Smooth muscle cell (in vitro differentiated cells): ENCODE results near the gene EFHD1. TPM values are rescaled to one million over a fixed set of nuclear protein-coding genes. Genes with fewer than 3 reads are reported as not detected.
A peak's percentile ranks its signal among the peaks of the same experiment; 100 is the strongest.

Source experiments
- DNase-seq: peaks from one replicate; lab custom pipeline; 2025; ENCODE audit not compliant: unreplicated experiment; lab: John Stamatoyannopoulos, UW
- H2AFZ ChIP-seq: fragments of 200-600 bp; sonication (generic); 2 replicates; pipeline ENCODE4 v1.6.0; 2016; ENCODE audit warnings: antibody characterized with exemption, low read depth, mild to moderate bottlenecking
- H3F3A ChIP-seq: fragments of 200-600 bp; sonication (generic); 2 replicates; pipeline ENCODE4 v1.6.0; 2017; ENCODE audit warnings: antibody characterized with exemption, low read depth
- H3K27ac ChIP-seq: fragments of 200-600 bp; sonication (generic); 2 replicates; pipeline ENCODE4 v1.5.1; 2016; ENCODE audit warnings: low read depth, mild to moderate bottlenecking
- H3K27me3 ChIP-seq: fragments of 200-600 bp; sonication (generic); 2 replicates; pipeline ENCODE4 v1.6.1; 2016; ENCODE audit warnings: low read depth, mild to moderate bottlenecking
- H3K36me3 ChIP-seq: fragments of 200-600 bp; sonication (generic); 2 replicates; pipeline ENCODE4 v1.5.1; 2016; ENCODE audit warnings: low read depth
- H3K4me1 ChIP-seq: fragments of 200-600 bp; sonication (generic); 2 replicates; pipeline ENCODE4 v1.5.1; 2016; ENCODE audit warnings: low read depth
- H3K4me2 ChIP-seq: fragments of 200-600 bp; sonication (generic); 2 replicates; pipeline ENCODE4 v1.6.0; 2016; ENCODE audit warnings: mild to moderate bottlenecking
- H3K4me3 ChIP-seq: fragments of 200-600 bp; sonication (generic); 2 replicates; pipeline ENCODE4 v1.5.1; 2016; ENCODE audit warnings: mild to moderate bottlenecking
- H3K79me2 ChIP-seq: fragments of 200-600 bp; sonication (generic); 2 replicates; pipeline ENCODE4 v1.6.0; 2016; ENCODE audit warnings: low read depth, mild to moderate bottlenecking
- H3K9ac ChIP-seq: fragments of 200-600 bp; sonication (generic); 2 replicates; pipeline ENCODE4 v1.6.0; 2016; ENCODE audit warnings: low read depth
- H3K9me3 ChIP-seq: fragments of 200-600 bp; sonication (generic); replicated peaks from 2 replicates; pipeline ENCODE4 v1.5.1; 2016; ENCODE audit warnings: low read depth
- H4K20me1 ChIP-seq: fragments of 200-600 bp; sonication (generic); 2 replicates; pipeline ENCODE4 v1.6.0; 2016; ENCODE audit warnings: low read depth
- WGBS: methylation state at CpG from one replicate; pipeline ENCODE4 v1.1.7; 2016; ENCODE audit warnings: low lambda C conversion rate; 5-methylcytosine and 5-hydroxymethylcytosine counted together
- polyA plus RNA-seq: library from polyadenylated mRNA; unstranded; fragments of >200 nt; fragmentation: Nextera tagmentation; extraction: Ambion mirVana; gene quantifications from 2 replicates; pipeline ENCODE4 v1.2.1, GENCODE V29; 2016
- total RNA-seq: library from RNA; depleted of rRNA; stranded (reverse); fragments of >200 nt; gene quantifications from 2 replicates; pipeline ENCODE4 v1.2.3, GENCODE V29; 2014
- TF ChIP-seq, protein P1 (sequence below): fragments of 200-600 bp; sonication (generic); IDR thresholded peaks from 2 replicates; pipeline ENCODE4 v1.5.1; 2017; ENCODE audit warnings: borderline replicate concordance, mild to moderate bottlenecking, antibody characterized with exemption; ENCODE audit not compliant: insufficient read depth, poor library complexity, severe bottlenecking

EFHD1 gene, protein sequence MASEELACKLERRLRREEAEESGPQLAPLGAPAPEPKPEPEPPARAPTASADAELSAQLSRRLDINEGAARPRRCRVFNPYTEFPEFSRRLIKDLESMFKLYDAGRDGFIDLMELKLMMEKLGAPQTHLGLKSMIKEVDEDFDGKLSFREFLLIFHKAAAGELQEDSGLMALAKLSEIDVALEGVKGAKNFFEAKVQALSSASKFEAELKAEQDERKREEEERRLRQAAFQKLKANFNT
- total RNA-seq = 6.4 and 7.7 TPM in 2 replicates
- polyA plus RNA-seq = 19.2 and 25.1 TPM in 2 replicates

DNA sequence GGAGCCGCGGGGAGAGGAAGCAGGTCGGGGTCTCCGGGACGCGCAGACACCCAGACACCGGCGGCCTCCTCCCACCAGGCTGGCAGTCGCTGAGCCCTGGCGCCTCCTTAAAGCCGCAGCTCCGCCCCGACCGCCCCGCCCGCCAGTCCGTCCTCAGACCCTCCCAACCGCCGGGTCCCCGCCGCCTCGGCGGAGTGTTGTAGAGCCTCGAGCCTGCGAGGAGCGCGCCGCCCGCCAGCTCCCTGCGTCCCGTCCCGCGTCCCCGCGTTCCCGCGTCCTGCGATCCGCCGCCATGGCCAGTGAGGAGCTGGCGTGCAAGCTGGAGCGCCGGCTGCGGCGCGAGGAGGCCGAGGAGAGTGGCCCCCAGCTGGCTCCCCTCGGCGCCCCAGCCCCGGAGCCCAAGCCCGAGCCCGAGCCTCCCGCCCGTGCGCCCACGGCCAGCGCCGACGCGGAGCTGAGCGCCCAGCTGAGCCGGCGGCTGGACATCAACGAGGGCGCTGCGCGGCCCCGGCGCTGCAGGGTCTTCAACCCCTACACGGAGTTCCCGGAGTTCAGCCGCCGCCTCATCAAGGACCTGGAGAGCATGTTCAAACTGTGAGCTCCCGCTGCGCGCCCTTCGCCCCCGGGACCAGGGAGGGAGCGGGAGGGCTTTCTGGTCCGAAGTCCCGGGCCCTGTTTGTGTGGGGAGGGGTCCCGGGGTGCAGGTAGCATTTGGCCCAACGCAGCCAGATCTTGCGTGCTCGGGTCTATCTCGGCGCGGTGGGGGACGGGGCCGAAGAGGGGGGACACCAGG, at the start of gene EFHD1:
TSS of gene EFHD1 (plus strand) at position 192 of the 793 bp plus-strand sequence. CDS start at position 293, 101 bp downstream.
- H3K4me3 ChIP-seq = peak within 1 kb of the TSS; percentile 81
- H3K4me2 ChIP-seq = peak within 1 kb of the TSS; percentile 95
- TF ChIP-seq, protein P1, sequence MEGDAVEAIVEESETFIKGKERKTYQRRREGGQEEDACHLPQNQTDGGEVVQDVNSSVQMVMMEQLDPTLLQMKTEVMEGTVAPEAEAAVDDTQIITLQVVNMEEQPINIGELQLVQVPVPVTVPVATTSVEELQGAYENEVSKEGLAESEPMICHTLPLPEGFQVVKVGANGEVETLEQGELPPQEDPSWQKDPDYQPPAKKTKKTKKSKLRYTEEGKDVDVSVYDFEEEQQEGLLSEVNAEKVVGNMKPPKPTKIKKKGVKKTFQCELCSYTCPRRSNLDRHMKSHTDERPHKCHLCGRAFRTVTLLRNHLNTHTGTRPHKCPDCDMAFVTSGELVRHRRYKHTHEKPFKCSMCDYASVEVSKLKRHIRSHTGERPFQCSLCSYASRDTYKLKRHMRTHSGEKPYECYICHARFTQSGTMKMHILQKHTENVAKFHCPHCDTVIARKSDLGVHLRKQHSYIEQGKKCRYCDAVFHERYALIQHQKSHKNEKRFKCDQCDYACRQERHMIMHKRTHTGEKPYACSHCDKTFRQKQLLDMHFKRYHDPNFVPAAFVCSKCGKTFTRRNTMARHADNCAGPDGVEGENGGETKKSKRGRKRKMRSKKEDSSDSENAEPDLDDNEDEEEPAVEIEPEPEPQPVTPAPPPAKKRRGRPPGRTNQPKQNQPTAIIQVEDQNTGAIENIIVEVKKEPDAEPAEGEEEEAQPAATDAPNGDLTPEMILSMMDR = no peak
- DNase-seq = peak; percentile 60
- H3K9ac ChIP-seq = peak within 1 kb of the TSS; percentile 86
- WGBS = 1% methylated on average over 84 of the region's 90 CpGs
- no peaks in the 10 kb centered on the region for H3K9me3 ChIP-seq
- peaks cover 2% of the 10 kb centered on the region for H3K4me1 ChIP-seq
- H4K20me1 ChIP-seq = no peaks in the 10 kb centered on the region
- H2AFZ ChIP-seq = peak within 1 kb of the TSS; percentile 99
- no peaks in the 10 kb centered on the region for H3K27me3 ChIP-seq
- H3K27ac ChIP-seq = peak within 1 kb of the TSS; percentile 70
- H3K79me2 ChIP-seq = no peaks in the 10 kb centered on the region
- no peaks in the 10 kb centered on the region for H3F3A ChIP-seq
- no peaks in the 10 kb centered on the region for H3K36me3 ChIP-seq

DNA sequence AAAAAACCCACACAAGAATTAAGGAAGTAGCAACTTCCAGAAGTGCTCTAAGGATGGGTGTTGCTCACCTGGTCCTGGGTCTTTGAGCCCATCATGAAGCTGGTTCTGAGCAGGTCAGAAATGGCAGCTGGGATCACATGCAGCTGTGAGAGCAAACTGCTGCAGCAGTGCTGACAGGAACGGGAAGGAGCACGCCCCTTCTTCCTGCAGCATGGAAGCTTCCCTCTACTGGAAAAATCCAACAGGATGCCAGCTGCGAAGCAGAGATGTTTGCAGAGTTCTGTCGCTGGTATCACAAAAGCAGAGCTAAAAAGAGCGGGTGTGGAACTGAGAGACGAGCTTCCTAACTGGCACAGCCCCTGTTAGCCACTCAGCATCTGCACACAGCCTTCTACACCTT, 49.2 kb upstream of the EFHD1 start:
- no peaks in the 10 kb centered on the region for H4K20me1 ChIP-seq
- H3K36me3 ChIP-seq = no peaks in the 10 kb centered on the region
- H3K27me3 ChIP-seq = no peaks in the 10 kb centered on the region
- no peak for DNase-seq
- no peak overlapping the region for H3K9ac ChIP-seq
- no peaks in the 10 kb centered on the region for H3K4me1 ChIP-seq
- WGBS = 90% methylated on average over 6 of the region's 6 CpGs
- no peak overlapping the region for H3K27ac ChIP-seq
- no peak overlapping the region for H3K4me2 ChIP-seq
- TF ChIP-seq, protein P1 = no peak
- no peaks in the 10 kb centered on the region for H3K9me3 ChIP-seq
- no peaks in the 10 kb centered on the region for H3F3A ChIP-seq
- no peak overlapping the region for H3K4me3 ChIP-seq
- H2AFZ ChIP-seq = no peak overlapping the region
- H3K79me2 ChIP-seq = no peaks in the 10 kb centered on the region

DNA sequence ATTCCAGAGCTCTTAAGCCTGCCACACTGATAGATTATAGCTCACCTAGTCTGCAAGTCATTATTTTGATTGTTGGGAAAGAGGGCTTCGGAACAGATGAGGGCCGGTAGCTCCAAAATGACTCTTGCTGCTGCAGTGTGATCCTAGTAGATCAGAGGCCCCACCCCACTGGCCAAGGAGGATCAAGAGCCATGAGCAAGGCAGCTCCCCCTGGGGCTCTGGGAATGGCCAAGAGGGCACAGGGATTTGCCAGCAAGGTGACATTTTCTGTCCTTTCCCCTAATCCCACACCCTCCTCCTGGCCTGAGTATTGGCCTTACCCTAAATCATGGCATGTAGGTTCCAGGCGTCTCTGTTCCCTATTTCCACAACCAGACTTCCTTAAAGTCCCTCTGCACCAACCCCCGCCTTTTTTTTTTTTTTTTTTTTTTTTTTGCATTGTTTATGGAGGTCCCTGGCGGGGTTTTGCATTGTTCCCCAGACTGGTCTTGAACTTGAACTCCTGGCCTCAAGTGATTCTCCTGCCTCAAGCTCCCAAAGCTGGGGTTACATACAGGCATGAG, 46.4 kb upstream of the EFHD1 start:
- H3K27ac ChIP-seq = no peak overlapping the region
- DNase-seq = no peak
- no peaks in the 10 kb centered on the region for H3K79me2 ChIP-seq
- H3F3A ChIP-seq = no peaks in the 10 kb centered on the region
- H3K4me1 ChIP-seq = no peaks in the 10 kb centered on the region
- no peaks in the 10 kb centered on the region for H4K20me1 ChIP-seq
- H3K9ac ChIP-seq = no peak overlapping the region
- 90% methylated on average over 5 of the region's 5 CpGs for WGBS
- no peak overlapping the region for H3K4me3 ChIP-seq
- TF ChIP-seq, protein P1 = no peak
- no peaks in the 10 kb centered on the region for H3K9me3 ChIP-seq
- no peak overlapping the region for H3K4me2 ChIP-seq
- H2AFZ ChIP-seq = no peak overlapping the region
- no peaks in the 10 kb centered on the region for H3K27me3 ChIP-seq
- H3K36me3 ChIP-seq = no peaks in the 10 kb centered on the region
